ENCODE results near the gene MYO1D.

DNA sequence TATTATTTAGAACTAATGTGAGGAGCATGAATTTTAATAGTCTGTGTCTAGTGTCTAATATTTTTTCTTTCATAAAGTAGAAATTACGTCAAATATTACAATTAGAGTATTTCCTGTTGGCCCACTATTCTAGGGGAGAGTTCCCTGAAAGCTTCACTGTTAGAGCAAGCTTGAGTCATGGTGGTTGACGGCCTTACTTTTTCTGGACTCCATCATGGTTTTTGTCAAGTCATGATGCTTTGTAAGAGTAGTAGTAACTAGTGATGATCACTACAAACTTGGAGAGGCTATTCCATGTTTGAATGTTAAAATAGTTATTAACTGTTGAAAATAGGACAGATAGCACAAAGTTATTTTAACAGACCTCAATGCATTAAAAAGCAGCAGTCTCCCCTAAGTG lies 431.0 kb downstream of the MYO1D start:
- TF ChIP-seq, protein P1, sequence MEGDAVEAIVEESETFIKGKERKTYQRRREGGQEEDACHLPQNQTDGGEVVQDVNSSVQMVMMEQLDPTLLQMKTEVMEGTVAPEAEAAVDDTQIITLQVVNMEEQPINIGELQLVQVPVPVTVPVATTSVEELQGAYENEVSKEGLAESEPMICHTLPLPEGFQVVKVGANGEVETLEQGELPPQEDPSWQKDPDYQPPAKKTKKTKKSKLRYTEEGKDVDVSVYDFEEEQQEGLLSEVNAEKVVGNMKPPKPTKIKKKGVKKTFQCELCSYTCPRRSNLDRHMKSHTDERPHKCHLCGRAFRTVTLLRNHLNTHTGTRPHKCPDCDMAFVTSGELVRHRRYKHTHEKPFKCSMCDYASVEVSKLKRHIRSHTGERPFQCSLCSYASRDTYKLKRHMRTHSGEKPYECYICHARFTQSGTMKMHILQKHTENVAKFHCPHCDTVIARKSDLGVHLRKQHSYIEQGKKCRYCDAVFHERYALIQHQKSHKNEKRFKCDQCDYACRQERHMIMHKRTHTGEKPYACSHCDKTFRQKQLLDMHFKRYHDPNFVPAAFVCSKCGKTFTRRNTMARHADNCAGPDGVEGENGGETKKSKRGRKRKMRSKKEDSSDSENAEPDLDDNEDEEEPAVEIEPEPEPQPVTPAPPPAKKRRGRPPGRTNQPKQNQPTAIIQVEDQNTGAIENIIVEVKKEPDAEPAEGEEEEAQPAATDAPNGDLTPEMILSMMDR (IDR thresholded peaks at IDR 0.05; ENCODE audit: low read depth, low read length, missing input control): no peak
- no peak for TF ChIP-seq TAF1 (conservative IDR thresholded peaks at IDR 0.05)
- TF ChIP-seq EGR1 (IDR thresholded peaks at IDR 0.05; ENCODE audit: low read depth in 2 of 2): no peak
- TF ChIP-seq, protein P2, sequence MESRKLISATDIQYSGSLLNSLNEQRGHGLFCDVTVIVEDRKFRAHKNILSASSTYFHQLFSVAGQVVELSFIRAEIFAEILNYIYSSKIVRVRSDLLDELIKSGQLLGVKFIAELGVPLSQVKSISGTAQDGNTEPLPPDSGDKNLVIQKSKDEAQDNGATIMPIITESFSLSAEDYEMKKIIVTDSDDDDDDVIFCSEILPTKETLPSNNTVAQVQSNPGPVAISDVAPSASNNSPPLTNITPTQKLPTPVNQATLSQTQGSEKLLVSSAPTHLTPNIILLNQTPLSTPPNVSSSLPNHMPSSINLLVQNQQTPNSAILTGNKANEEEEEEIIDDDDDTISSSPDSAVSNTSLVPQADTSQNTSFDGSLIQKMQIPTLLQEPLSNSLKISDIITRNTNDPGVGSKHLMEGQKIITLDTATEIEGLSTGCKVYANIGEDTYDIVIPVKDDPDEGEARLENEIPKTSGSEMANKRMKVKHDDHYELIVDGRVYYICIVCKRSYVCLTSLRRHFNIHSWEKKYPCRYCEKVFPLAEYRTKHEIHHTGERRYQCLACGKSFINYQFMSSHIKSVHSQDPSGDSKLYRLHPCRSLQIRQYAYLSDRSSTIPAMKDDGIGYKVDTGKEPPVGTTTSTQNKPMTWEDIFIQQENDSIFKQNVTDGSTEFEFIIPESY (IDR thresholded peaks at IDR 0.05): no peak
- no peak for TF ChIP-seq RXRA (IDR thresholded peaks at IDR 0.05)
- TF ChIP-seq GABPA (IDR thresholded peaks at IDR 0.05 in 1 of 2, conservative IDR thresholded peaks at IDR 0.05 in 1 of 2): no peak
- TF ChIP-seq, protein P3, sequence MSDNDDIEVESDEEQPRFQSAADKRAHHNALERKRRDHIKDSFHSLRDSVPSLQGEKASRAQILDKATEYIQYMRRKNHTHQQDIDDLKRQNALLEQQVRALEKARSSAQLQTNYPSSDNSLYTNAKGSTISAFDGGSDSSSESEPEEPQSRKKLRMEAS (IDR thresholded peaks at IDR 0.05): no peak
- TF ChIP-seq, protein P4, sequence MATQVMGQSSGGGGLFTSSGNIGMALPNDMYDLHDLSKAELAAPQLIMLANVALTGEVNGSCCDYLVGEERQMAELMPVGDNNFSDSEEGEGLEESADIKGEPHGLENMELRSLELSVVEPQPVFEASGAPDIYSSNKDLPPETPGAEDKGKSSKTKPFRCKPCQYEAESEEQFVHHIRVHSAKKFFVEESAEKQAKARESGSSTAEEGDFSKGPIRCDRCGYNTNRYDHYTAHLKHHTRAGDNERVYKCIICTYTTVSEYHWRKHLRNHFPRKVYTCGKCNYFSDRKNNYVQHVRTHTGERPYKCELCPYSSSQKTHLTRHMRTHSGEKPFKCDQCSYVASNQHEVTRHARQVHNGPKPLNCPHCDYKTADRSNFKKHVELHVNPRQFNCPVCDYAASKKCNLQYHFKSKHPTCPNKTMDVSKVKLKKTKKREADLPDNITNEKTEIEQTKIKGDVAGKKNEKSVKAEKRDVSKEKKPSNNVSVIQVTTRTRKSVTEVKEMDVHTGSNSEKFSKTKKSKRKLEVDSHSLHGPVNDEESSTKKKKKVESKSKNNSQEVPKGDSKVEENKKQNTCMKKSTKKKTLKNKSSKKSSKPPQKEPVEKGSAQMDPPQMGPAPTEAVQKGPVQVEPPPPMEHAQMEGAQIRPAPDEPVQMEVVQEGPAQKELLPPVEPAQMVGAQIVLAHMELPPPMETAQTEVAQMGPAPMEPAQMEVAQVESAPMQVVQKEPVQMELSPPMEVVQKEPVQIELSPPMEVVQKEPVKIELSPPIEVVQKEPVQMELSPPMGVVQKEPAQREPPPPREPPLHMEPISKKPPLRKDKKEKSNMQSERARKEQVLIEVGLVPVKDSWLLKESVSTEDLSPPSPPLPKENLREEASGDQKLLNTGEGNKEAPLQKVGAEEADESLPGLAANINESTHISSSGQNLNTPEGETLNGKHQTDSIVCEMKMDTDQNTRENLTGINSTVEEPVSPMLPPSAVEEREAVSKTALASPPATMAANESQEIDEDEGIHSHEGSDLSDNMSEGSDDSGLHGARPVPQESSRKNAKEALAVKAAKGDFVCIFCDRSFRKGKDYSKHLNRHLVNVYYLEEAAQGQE (IDR thresholded peaks at IDR 0.05): no peak
- TF ChIP-seq YY1 (IDR thresholded peaks at IDR 0.05): no peak
- TF ChIP-seq JUND (IDR thresholded peaks at IDR 0.05): no peak
- TF ChIP-seq SP1 (IDR thresholded peaks at IDR 0.05): no peak
- no peak for TF ChIP-seq RAD21 (IDR thresholded peaks at IDR 0.05)
- TF ChIP-seq HNF4A (conservative IDR thresholded peaks at IDR 0.05): no peak
- TF ChIP-seq NR2F2 (IDR thresholded peaks at IDR 0.05): no peak

Measured in liver (tissue), 3 donors.